ENCODE measurements around the gene STRIT1. TPM values are rescaled to one million over a fixed set of nuclear protein-coding genes. Genes with fewer than 3 reads are reported as not detected.

Gene STRIT1
- total RNA-seq, 2 experiments from 2014 or later, result not detected

DNA sequence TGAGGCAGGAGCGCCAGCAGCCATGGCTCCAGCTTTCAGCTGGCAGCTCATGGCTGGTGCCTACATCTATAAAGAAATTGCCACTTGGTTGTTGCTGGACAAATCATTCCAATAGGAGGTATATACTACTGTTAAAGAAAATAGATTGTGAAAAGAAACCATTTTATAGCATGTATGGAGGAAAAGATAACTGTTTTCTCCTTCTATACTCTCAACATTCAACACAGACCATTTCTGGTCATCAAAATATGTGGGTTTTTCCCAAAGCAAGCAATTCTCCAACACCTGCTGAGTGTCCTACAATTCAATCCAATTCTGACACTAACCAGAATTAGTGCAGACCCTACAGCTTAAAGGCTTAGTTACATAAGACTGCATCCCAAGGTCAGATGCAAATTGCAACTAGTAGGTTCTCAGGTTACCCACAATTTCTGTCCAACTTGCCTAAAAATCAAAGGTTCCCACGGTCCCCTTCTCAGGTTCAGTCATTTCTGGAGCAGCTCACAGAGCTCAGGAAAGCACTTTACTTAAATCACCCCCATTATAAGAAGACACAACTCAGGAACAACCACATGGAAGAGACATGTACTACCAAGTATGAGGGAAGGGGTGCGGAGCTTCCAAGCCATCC is 42.4 kb upstream of the STRIT1 start:
- H3K9me2 ChIP-seq (ENCODE audit: insufficient read depth, low read length), result no peaks in the 10 kb centered on the region
- H2AFZ ChIP-seq (ENCODE audit: low read length), result no peak overlapping the region
- TF ChIP-seq, protein P1, sequence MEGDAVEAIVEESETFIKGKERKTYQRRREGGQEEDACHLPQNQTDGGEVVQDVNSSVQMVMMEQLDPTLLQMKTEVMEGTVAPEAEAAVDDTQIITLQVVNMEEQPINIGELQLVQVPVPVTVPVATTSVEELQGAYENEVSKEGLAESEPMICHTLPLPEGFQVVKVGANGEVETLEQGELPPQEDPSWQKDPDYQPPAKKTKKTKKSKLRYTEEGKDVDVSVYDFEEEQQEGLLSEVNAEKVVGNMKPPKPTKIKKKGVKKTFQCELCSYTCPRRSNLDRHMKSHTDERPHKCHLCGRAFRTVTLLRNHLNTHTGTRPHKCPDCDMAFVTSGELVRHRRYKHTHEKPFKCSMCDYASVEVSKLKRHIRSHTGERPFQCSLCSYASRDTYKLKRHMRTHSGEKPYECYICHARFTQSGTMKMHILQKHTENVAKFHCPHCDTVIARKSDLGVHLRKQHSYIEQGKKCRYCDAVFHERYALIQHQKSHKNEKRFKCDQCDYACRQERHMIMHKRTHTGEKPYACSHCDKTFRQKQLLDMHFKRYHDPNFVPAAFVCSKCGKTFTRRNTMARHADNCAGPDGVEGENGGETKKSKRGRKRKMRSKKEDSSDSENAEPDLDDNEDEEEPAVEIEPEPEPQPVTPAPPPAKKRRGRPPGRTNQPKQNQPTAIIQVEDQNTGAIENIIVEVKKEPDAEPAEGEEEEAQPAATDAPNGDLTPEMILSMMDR (conservative IDR thresholded peaks at IDR 0.05; ENCODE audit: low read length), result no peak
- no peak for TF ChIP-seq EZH2phosphoT487 (IDR thresholded peaks at IDR 0.05; ENCODE audit: borderline replicate concordance, low read depth, low read length)
- H3K4me2 ChIP-seq (ENCODE audit: low read length), result no peak overlapping the region
- ChIA-PET CTCF (ENCODE audit: unreplicated experiment) (no interaction called here), POLR2A (interaction anchor here (0.7 kb wide), 1 partner anchor 603 kb away, joined by 3 read pairs; no protein-coding TSS in a partner anchor)
- BruUV-seq (replicated peaks), result no TSS peak
- no peaks in the 10 kb centered on the region for H3K9me3 ChIP-seq (ENCODE audit: low read length)
- H3K36me3 ChIP-seq (ENCODE audit: insufficient read depth, low read length), result no peaks in the 10 kb centered on the region
- no peak overlapping the region for H3K4me3 ChIP-seq (ENCODE audit: low read depth, low read length, poor library complexity, severe bottlenecking)
- H3K79me2 ChIP-seq (ENCODE audit: insufficient read depth, low read depth, low read length), result no peaks in the 10 kb centered on the region
- H4K20me1 ChIP-seq (ENCODE audit: insufficient read depth, low read length), result no peaks in the 10 kb centered on the region
- intact Hi-C loops (cut with micrococcal nuclease; ENCODE audit: unreplicated experiment), result no loop called here
- DNase-seq (ENCODE audit: low spot score), result no peak
- no peaks in the 10 kb centered on the region for H3K4me1 ChIP-seq (ENCODE audit: insufficient read depth, low read length, poor library complexity, severe bottlenecking)
- no peak overlapping the region for H3K27ac ChIP-seq (ENCODE audit: low read depth, low read length, poor library complexity, severe bottlenecking)

DNA sequence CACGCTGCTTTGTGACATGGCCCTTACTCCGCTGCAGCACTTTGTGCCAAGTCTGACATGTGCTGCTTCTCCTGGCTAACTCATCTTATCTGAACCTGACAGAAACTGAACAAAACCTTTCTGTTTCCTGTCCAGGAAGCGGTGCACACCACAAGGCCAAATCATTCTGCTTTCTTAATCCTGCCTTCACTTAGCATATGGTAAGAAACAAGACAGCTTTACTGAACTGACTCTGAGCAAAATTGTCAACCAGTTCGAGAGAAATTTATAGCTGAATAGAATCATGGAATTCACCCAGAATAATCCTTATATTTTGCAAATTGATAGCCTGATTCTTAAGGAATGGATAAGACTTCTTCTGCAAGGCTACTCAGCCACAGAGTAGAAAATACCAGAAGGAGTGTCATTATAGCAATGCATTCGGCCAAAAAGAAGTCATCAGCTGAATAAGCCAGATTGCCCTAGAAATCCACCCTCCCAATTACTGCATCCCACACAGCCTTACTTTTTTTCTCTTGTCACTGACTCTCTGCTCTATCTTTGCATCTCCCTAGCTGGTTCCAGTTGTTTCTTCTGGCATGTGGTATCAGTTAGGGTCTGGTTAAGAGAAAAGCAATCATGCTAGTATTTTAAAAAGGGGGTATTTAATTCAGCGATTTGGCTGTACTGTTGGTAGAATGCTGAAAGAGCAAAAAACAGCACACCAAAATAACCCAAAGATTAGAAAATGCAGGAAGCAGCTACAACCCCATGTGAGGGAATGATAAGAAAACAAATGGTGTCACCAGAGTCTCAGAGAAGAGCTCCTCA is 41.6 kb upstream of the STRIT1 start:
- ChIA-PET POLR2A (interaction anchor here (0.7 kb wide), 1 partner anchor 602 kb away, joined by 3 read pairs; no protein-coding TSS in a partner anchor), CTCF (ENCODE audit: unreplicated experiment) (no interaction called here)
- Histone ChIP-seq H3K4me2 (ENCODE audit: low read length) (no peak overlapping the region), H3K9me3 (ENCODE audit: low read length) (no peaks in the 10 kb centered on the region), H2AFZ (ENCODE audit: low read length) (0 out of 2 replicates have a peak overlapping the region, but pooled peaks have one; percentile 3), H3K36me3 (ENCODE audit: insufficient read depth, low read length) (no peaks in the 10 kb centered on the region), H3K79me2 (ENCODE audit: insufficient read depth, low read depth, low read length) (no peaks in the 10 kb centered on the region), H4K20me1 (ENCODE audit: insufficient read depth, low read length) (no peaks in the 10 kb centered on the region), H3K27ac (ENCODE audit: low read depth, low read length, poor library complexity, severe bottlenecking) (no peak overlapping the region), H3K4me3 (ENCODE audit: low read depth, low read length, poor library complexity, severe bottlenecking) (no peak overlapping the region), H3K9me2 (ENCODE audit: insufficient read depth, low read length) (no peaks in the 10 kb centered on the region), H3K4me1 (ENCODE audit: insufficient read depth, low read length, poor library complexity, severe bottlenecking) (no peaks in the 10 kb centered on the region)
- DNase-seq (ENCODE audit: low spot score), result peak; percentile 26
- TF ChIP-seq, protein P1 (conservative IDR thresholded peaks at IDR 0.05; ENCODE audit: low read length), result no peak
- TF ChIP-seq EZH2phosphoT487 (IDR thresholded peaks at IDR 0.05; ENCODE audit: borderline replicate concordance, low read depth, low read length), result no peak
- no TSS peak for BruUV-seq (replicated peaks)
- intact Hi-C loops (cut with micrococcal nuclease; ENCODE audit: unreplicated experiment), result no loop called here

All from OCI-LY7 (cell line).